Measurements from ENCODE around the gene ADPRHL1.
"Not testable (repeated sequence)": the region's sequence is repeated elsewhere in the genome, so short reads cannot be mapped to it uniquely, and the experiment has no call there.

ADPRHL1 gene

GRCh38 chr13:113393226-113393562, 60.1 kb downstream of the ADPRHL1 start:
- H3K36me3 ChIP-seq (ENCODE audit: control insufficient read depth in 1 of 2, insufficient read depth in 2 of 2, low read length in 2 of 2) = no peaks in the 10 kb centered on the region
- peak overlapping the region; percentile 74 to 81 for H3K4me3 ChIP-seq (ENCODE audit: low read depth in 1 of 2, low read length in 2 of 2)
- no peak overlapping the region for H3K27ac ChIP-seq (ENCODE audit: low read length)

GRCh38 chr13:113390874-113391497, 62.3 kb downstream of the ADPRHL1 start:
- Histone ChIP-seq H3K9me3 (ENCODE audit: control insufficient read depth in 1 of 2, low read length in 2 of 2) (no peaks in the 10 kb centered on the region), H3K27me3 (ENCODE audit: low read depth, low read length) (no peaks in the 10 kb centered on the region), H3K4me3 (ENCODE audit: low read depth in 1 of 2, low read length in 2 of 2) (no peak overlapping the region), H3K4me1 (ENCODE audit: control insufficient read depth in 1 of 2, insufficient read depth in 2 of 2, low read length in 2 of 2) (peaks cover 0 to 11% of the 10 kb centered on the region in 2 donors), H3K27ac (ENCODE audit: low read length) (no peak overlapping the region), H3K36me3 (ENCODE audit: control insufficient read depth in 1 of 2, insufficient read depth in 2 of 2, low read length in 2 of 2) (no peaks in the 10 kb centered on the region)

More at GRCh38 chr13:113393226-113393562, 60.1 kb downstream of the ADPRHL1 start:
- H3K27me3 ChIP-seq (ENCODE audit: low read depth, low read length) = no peaks in the 10 kb centered on the region
- peaks cover 0 to 11% of the 10 kb centered on the region in 2 donors for H3K4me1 ChIP-seq (ENCODE audit: control insufficient read depth in 1 of 2, insufficient read depth in 2 of 2, low read length in 2 of 2)
- no peaks in the 10 kb centered on the region for H3K9me3 ChIP-seq (ENCODE audit: control insufficient read depth in 1 of 2, low read length in 2 of 2)

GRCh38 chr13:113389586-113389985, 63.7 kb downstream of the ADPRHL1 start:
- H3K4me3 ChIP-seq (ENCODE audit: low read depth in 1 of 2, low read length in 2 of 2); H3K27me3 ChIP-seq (ENCODE audit: low read depth, low read length); H3K27ac ChIP-seq (ENCODE audit: low read length); H3K9me3 ChIP-seq (ENCODE audit: control insufficient read depth in 1 of 2, low read length in 2 of 2); H3K36me3 ChIP-seq (ENCODE audit: control insufficient read depth in 1 of 2, insufficient read depth in 2 of 2, low read length in 2 of 2): not testable (repeated sequence)
- peaks cover 0 to 11% of the 10 kb centered on the region in 2 donors for H3K4me1 ChIP-seq (ENCODE audit: control insufficient read depth in 1 of 2, insufficient read depth in 2 of 2, low read length in 2 of 2)

- H3K36me3 ChIP-seq (ENCODE audit: control insufficient read depth in 1 of 2, insufficient read depth in 2 of 2, low read length in 2 of 2) = no peaks in the 10 kb centered on the region
- no peak overlapping the region for H3K27ac ChIP-seq (ENCODE audit: low read length)
- no peaks in the 10 kb centered on the region for H3K4me1 ChIP-seq (ENCODE audit: control insufficient read depth in 1 of 2, insufficient read depth in 2 of 2, low read length in 2 of 2)
- no peaks in the 10 kb centered on the region for H3K27me3 ChIP-seq (ENCODE audit: low read depth, low read length)
- H3K4me3 ChIP-seq (ENCODE audit: low read depth in 1 of 2, low read length in 2 of 2) = no peak overlapping the region
- H3K9me3 ChIP-seq (ENCODE audit: control insufficient read depth in 1 of 2, low read length in 2 of 2) = peaks cover 0 to 10% of the 10 kb centered on the region in 2 donors
These were observed 65.9 kb downstream of the ADPRHL1 start for GRCh38 chr13:113387396-113387795.

- H3K4me3 ChIP-seq (ENCODE audit: low read depth in 1 of 2, low read length in 2 of 2) = no peak overlapping the region
- H3K27ac ChIP-seq (ENCODE audit: low read length) = no peak overlapping the region
- H3K36me3 ChIP-seq (ENCODE audit: control insufficient read depth in 1 of 2, insufficient read depth in 2 of 2, low read length in 2 of 2) = no peaks in the 10 kb centered on the region
- peaks cover 0 to 13% of the 10 kb centered on the region in 2 donors for H3K9me3 ChIP-seq (ENCODE audit: control insufficient read depth in 1 of 2, low read length in 2 of 2)
- no peaks in the 10 kb centered on the region for H3K27me3 ChIP-seq (ENCODE audit: low read depth, low read length)
- H3K4me1 ChIP-seq (ENCODE audit: control insufficient read depth in 1 of 2, insufficient read depth in 2 of 2, low read length in 2 of 2) = no peaks in the 10 kb centered on the region
These were observed 70.2 kb downstream of the ADPRHL1 start for GRCh38 chr13:113383089-113383488.

- not testable (repeated sequence) for H3K27me3 ChIP-seq (ENCODE audit: low read depth, low read length)
These were observed 70.7 kb downstream of the ADPRHL1 start for GRCh38 chr13:113382542-113382941.

GRCh38 chr13:113378825-113379224, 74.5 kb downstream of the ADPRHL1 start:
- peaks cover 0 to 10% of the 10 kb centered on the region in 2 donors for H3K9me3 ChIP-seq (ENCODE audit: control insufficient read depth in 1 of 2, low read length in 2 of 2)
- no peaks in the 10 kb centered on the region for H3K36me3 ChIP-seq (ENCODE audit: control insufficient read depth in 1 of 2, insufficient read depth in 2 of 2, low read length in 2 of 2)
- no peak overlapping the region for H3K27ac ChIP-seq (ENCODE audit: low read length)
- no peaks in the 10 kb centered on the region for H3K4me1 ChIP-seq (ENCODE audit: control insufficient read depth in 1 of 2, insufficient read depth in 2 of 2, low read length in 2 of 2)
- H3K27me3 ChIP-seq (ENCODE audit: low read depth, low read length) = no peaks in the 10 kb centered on the region
- H3K4me3 ChIP-seq (ENCODE audit: low read depth in 1 of 2, low read length in 2 of 2) = no peak overlapping the region

More at GRCh38 chr13:113382542-113382941, 70.7 kb downstream of the ADPRHL1 start:
- H3K4me3 ChIP-seq (ENCODE audit: low read depth in 1 of 2, low read length in 2 of 2); H3K4me1 ChIP-seq (ENCODE audit: control insufficient read depth in 1 of 2, insufficient read depth in 2 of 2, low read length in 2 of 2); H3K36me3 ChIP-seq (ENCODE audit: control insufficient read depth in 1 of 2, insufficient read depth in 2 of 2, low read length in 2 of 2); H3K27ac ChIP-seq (ENCODE audit: low read length): not testable (repeated sequence)
- H3K9me3 ChIP-seq (ENCODE audit: control insufficient read depth in 1 of 2, low read length in 2 of 2) = peaks cover 0 to 13% of the 10 kb centered on the region in 2 donors

GRCh38 chr13:113374511-113375175, 78.6 kb downstream of the ADPRHL1 start:
- Histone ChIP-seq H3K36me3 (ENCODE audit: control insufficient read depth in 1 of 2, insufficient read depth in 2 of 2, low read length in 2 of 2) (no peaks in the 10 kb centered on the region), H3K9me3 (ENCODE audit: control insufficient read depth in 1 of 2, low read length in 2 of 2) (no peaks in the 10 kb centered on the region), H3K27me3 (ENCODE audit: low read depth, low read length) (no peaks in the 10 kb centered on the region), H3K4me3 (ENCODE audit: low read depth in 1 of 2, low read length in 2 of 2) (no peak overlapping the region), H3K4me1 (ENCODE audit: control insufficient read depth in 1 of 2, insufficient read depth in 2 of 2, low read length in 2 of 2) (no peaks in the 10 kb centered on the region), H3K27ac (ENCODE audit: low read length) (no peak overlapping the region)

GRCh38 chr13:113373811-113374485, 79.3 kb downstream of the ADPRHL1 start:
- H3K9me3 ChIP-seq (ENCODE audit: control insufficient read depth in 1 of 2, low read length in 2 of 2) = no peaks in the 10 kb centered on the region
- H3K4me1 ChIP-seq (ENCODE audit: control insufficient read depth in 1 of 2, insufficient read depth in 2 of 2, low read length in 2 of 2) = no peaks in the 10 kb centered on the region
- no peak overlapping the region for H3K4me3 ChIP-seq (ENCODE audit: low read depth in 1 of 2, low read length in 2 of 2)
- no peak overlapping the region for H3K27ac ChIP-seq (ENCODE audit: low read length)
- no peaks in the 10 kb centered on the region for H3K27me3 ChIP-seq (ENCODE audit: low read depth, low read length)
- no peaks in the 10 kb centered on the region for H3K36me3 ChIP-seq (ENCODE audit: control insufficient read depth in 1 of 2, insufficient read depth in 2 of 2, low read length in 2 of 2)

- not testable (repeated sequence) for H3K36me3 ChIP-seq (ENCODE audit: control insufficient read depth in 1 of 2, insufficient read depth in 2 of 2, low read length in 2 of 2); H3K27me3 ChIP-seq (ENCODE audit: low read depth, low read length); H3K9me3 ChIP-seq (ENCODE audit: control insufficient read depth in 1 of 2, low read length in 2 of 2); H3K4me3 ChIP-seq (ENCODE audit: low read depth in 1 of 2, low read length in 2 of 2); H3K27ac ChIP-seq (ENCODE audit: low read length); H3K4me1 ChIP-seq (ENCODE audit: control insufficient read depth in 1 of 2, insufficient read depth in 2 of 2, low read length in 2 of 2)
These were observed 81.6 kb downstream of the ADPRHL1 start for GRCh38 chr13:113371701-113372100.

- H3K36me3 ChIP-seq (ENCODE audit: control insufficient read depth in 1 of 2, insufficient read depth in 2 of 2, low read length in 2 of 2) = no peaks in the 10 kb centered on the region
- no peak overlapping the region for H3K27ac ChIP-seq (ENCODE audit: low read length)
- H3K9me3 ChIP-seq (ENCODE audit: control insufficient read depth in 1 of 2, low read length in 2 of 2) = no peaks in the 10 kb centered on the region
- no peaks in the 10 kb centered on the region for H3K27me3 ChIP-seq (ENCODE audit: low read depth, low read length)
- no peak overlapping the region for H3K4me3 ChIP-seq (ENCODE audit: low read depth in 1 of 2, low read length in 2 of 2)
- H3K4me1 ChIP-seq (ENCODE audit: control insufficient read depth in 1 of 2, insufficient read depth in 2 of 2, low read length in 2 of 2) = no peaks in the 10 kb centered on the region
These were observed 82.2 kb downstream of the ADPRHL1 start for GRCh38 chr13:113371061-113371460.
